GM18907 (cell line): Measurements from ENCODE around the gene USP15.
"Not testable (repeated sequence)": the region's sequence is repeated elsewhere in the genome, so short reads cannot be mapped to it uniquely, and the experiment has no call there.

Experiments used
- ATAC-seq: cut with Tn5 transposase; IDR thresholded peaks from one replicate; pipeline ENCODE4 v1.9.1; 2021; ENCODE audit warnings: mild to moderate bottlenecking, moderate library complexity; ENCODE audit not compliant: unreplicated experiment

USP15 gene

GRCh38 chr12:62436164-62436503, 175.9 kb downstream of the USP15 start:
- peak; percentile 4 for ATAC-seq

GRCh38 chr12:62438098-62438692, 178.0 kb downstream of the USP15 start:
- ATAC-seq: no peak

- no peak for ATAC-seq
Observed at GRCh38 chr12:62446754-62447452, 186.7 kb downstream of the USP15 start.

- no peak for ATAC-seq
Observed at GRCh38 chr12:62448436-62448835, 188.2 kb downstream of the USP15 start.

GRCh38 chr12:62455429-62455828, 195.2 kb downstream of the USP15 start:
- not testable (repeated sequence) for ATAC-seq

GRCh38 chr12:62458626-62459025, 198.4 kb downstream of the USP15 start:
- ATAC-seq: no peak

GRCh38 chr12:62459976-62460375, 199.8 kb downstream of the USP15 start:
- no peak for ATAC-seq

GRCh38 chr12:62461171-62461837, 201.1 kb downstream of the USP15 start:
- not testable (repeated sequence) for ATAC-seq

GRCh38 chr12:62463252-62463651, 203.0 kb downstream of the USP15 start:
- not testable (repeated sequence) for ATAC-seq
